HepG2 (cell line): ENCODE data around the gene PIK3CB.

Experiments used
- SIN3A ChIP-seq: IDR thresholded peaks from 2 replicates; pipeline ENCODE4 v1.6.1; 2011; ENCODE audit warnings: low read depth, mild to moderate bottlenecking, control low read depth, low read length, borderline replicate concordance
- ZNF230 ChIP-seq: sonication (generic); formaldehyde crosslinking; IDR thresholded peaks from 2 replicates; pipeline ENCODE4 v1.4.0; 2020; ENCODE audit warnings: mild to moderate bottlenecking, missing genetic modification reagents
- TF ChIP-seq, protein P1 (sequence below): sonication (generic); formaldehyde crosslinking; IDR thresholded peaks from 2 replicates; pipeline ENCODE4 v1.5.0; 2020; ENCODE audit warnings: missing genetic modification reagents, mild to moderate bottlenecking, borderline replicate concordance
- TF ChIP-seq, protein P2 (sequence below), 2 experiments: fragments of 450-650 bp in 1 of 2; sonication (generic) in 1 of 2; formaldehyde crosslinking in 1 of 2; IDR thresholded peaks; 2 replicates each; pipeline versions ENCODE4 v1.6.1 to v1.8.0; 2016 to 2022; ENCODE audit warnings: antibody characterized with exemption in 1 of 2, mild to moderate bottlenecking in 1 of 2, missing genetic modification reagents in 1 of 2
- TF ChIP-seq, protein P3 (sequence below): sonication (generic); formaldehyde crosslinking; IDR thresholded peaks from 2 replicates; pipeline ENCODE4 v1.4.0; 2020; ENCODE audit warnings: low read depth, mild to moderate bottlenecking, missing genetic modification reagents

DNA sequence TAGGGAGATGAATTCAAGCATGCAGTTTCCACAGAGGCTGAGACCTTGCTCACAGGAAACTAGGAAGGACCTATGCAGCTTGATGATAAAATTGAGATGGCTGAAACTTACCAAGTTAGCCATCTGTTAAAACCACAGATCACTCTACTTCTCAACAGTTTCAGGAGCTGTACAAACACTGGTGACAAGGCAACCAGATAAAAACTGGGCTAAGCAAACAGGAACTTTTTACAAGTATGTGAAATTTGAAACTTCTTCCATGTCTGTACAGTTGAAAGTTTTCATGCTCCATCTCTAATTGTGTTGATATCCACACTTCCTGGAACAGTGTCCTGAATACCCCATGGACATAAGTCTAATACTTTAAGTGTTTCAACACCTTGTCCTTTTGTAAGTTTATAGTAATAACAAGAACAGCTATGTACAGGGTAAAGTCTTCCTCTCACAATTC lies 147.9 kb downstream of the PIK3CB start:
- TF ChIP-seq, protein P1, sequence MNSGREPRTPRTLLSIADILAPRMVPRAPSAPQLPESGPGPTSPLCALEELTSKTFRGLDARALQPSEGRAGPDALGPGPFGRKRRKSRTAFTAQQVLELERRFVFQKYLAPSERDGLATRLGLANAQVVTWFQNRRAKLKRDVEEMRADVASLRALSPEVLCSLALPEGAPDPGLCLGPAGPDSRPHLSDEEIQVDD (CRISPR knock-in tag) = no peak
- TF ChIP-seq, protein P2, sequence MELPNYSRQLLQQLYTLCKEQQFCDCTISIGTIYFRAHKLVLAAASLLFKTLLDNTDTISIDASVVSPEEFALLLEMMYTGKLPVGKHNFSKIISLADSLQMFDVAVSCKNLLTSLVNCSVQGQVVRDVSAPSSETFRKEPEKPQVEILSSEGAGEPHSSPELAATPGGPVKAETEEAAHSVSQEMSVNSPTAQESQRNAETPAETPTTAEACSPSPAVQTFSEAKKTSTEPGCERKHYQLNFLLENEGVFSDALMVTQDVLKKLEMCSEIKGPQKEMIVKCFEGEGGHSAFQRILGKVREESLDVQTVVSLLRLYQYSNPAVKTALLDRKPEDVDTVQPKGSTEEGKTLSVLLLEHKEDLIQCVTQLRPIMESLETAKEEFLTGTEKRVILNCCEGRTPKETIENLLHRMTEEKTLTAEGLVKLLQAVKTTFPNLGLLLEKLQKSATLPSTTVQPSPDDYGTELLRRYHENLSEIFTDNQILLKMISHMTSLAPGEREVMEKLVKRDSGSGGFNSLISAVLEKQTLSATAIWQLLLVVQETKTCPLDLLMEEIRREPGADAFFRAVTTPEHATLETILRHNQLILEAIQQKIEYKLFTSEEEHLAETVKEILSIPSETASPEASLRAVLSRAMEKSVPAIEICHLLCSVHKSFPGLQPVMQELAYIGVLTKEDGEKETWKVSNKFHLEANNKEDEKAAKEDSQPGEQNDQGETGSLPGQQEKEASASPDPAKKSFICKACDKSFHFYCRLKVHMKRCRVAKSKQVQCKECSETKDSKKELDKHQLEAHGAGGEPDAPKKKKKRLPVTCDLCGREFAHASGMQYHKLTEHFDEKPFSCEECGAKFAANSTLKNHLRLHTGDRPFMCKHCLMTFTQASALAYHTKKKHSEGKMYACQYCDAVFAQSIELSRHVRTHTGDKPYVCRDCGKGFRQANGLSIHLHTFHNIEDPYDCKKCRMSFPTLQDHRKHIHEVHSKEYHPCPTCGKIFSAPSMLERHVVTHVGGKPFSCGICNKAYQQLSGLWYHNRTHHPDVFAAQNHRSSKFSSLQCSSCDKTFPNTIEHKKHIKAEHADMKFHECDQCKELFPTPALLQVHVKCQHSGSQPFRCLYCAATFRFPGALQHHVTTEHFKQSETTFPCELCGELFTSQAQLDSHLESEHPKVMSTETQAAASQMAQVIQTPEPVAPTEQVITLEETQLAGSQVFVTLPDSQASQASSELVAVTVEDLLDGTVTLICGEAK (IDR thresholded peaks at IDR 0.05) = no peak
- TF ChIP-seq, protein P2 (CRISPR knock-in tag; IDR thresholded peaks at IDR 0.05) = no peak
- no peak for TF ChIP-seq SIN3A
- TF ChIP-seq ZNF230 = no peak
- TF ChIP-seq, protein P3, sequence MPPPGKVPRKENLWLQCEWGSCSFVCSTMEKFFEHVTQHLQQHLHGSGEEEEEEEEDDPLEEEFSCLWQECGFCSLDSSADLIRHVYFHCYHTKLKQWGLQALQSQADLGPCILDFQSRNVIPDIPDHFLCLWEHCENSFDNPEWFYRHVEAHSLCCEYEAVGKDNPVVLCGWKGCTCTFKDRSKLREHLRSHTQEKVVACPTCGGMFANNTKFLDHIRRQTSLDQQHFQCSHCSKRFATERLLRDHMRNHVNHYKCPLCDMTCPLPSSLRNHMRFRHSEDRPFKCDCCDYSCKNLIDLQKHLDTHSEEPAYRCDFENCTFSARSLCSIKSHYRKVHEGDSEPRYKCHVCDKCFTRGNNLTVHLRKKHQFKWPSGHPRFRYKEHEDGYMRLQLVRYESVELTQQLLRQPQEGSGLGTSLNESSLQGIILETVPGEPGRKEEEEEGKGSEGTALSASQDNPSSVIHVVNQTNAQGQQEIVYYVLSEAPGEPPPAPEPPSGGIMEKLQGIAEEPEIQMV (CRISPR knock-in tag) = no peak
